H1 (cell line): Measurements from ENCODE around the gene WDR33. TPM values are rescaled to one million over a fixed set of nuclear protein-coding genes. Genes with fewer than 3 reads are reported as not detected.

Source experiments
- CTCF ChIA-PET: fragments of 300-600 bp; sonication (Branson Sonifier 250); formaldehyde crosslinking; loops from one replicate; lab custom pipeline; 2021; ENCODE audit not compliant: partially characterized antibody; lab: Charles Lee
- POLR2A ChIA-PET: fragments of 300-600 bp; sonication (Branson Sonifier 250); formaldehyde crosslinking; loops from one replicate; lab custom pipeline; 2021; ENCODE audit warnings: inconsistent platforms; ENCODE audit not compliant: partially characterized antibody; lab: Charles Lee
- DNase-seq, 2 experiments: peaks; one replicate each; pipeline versions ENCODE4 v3.0.0 to v3.0.0-alpha.2; 2010 to 2022; ENCODE audit warnings: low spot score in 2 of 2, low read depth in 1 of 2, mixed read lengths in 1 of 2
- FAIRE-seq: peaks from 2 replicates; lab custom pipeline; 2011; peaks lifted over from hg19 to GRCh38; lab: Jason Lieb, UNC
- H2AFZ ChIP-seq: 2 replicates; pipeline ENCODE4 v1.8.1; 2012; ENCODE audit warnings: low read length, inconsistent platforms
- H2AK5ac ChIP-seq: 2 replicates; pipeline ENCODE4 v1.6.1; 2013; ENCODE audit warnings: low read depth, low read length
- H2BK120ac ChIP-seq: replicated peaks from 2 replicates; pipeline ENCODE3; 2013; ENCODE audit warnings: low read depth, low read length, inconsistent platforms
- H2BK12ac ChIP-seq: 2 replicates; pipeline ENCODE4 v1.6.1; 2013; ENCODE audit warnings: low read depth, low read length
- H2BK15ac ChIP-seq: 2 replicates; pipeline ENCODE4 v1.6.1; 2013; ENCODE audit warnings: low read length
- H2BK20ac ChIP-seq: 2 replicates; pipeline ENCODE4 v1.6.1; 2013; ENCODE audit warnings: low read length
- H2BK5ac ChIP-seq: 2 replicates; pipeline ENCODE4 v1.6.1; 2013; ENCODE audit warnings: low read depth, low read length
- H3K14ac ChIP-seq: 2 replicates; pipeline ENCODE4 v1.6.1; 2013; ENCODE audit warnings: inconsistent platforms; ENCODE audit not compliant: insufficient read length
- H3K18ac ChIP-seq: 2 replicates; pipeline ENCODE4 v1.6.1; 2013; ENCODE audit warnings: low read length; ENCODE audit errors: extremely low read depth
- H3K23ac ChIP-seq: 2 replicates; pipeline ENCODE4 v1.6.1; 2013; ENCODE audit warnings: inconsistent platforms; ENCODE audit not compliant: insufficient read length
- H3K23me2 ChIP-seq: 2 replicates; pipeline ENCODE4 v1.6.1; 2013; ENCODE audit warnings: low read depth, low read length
- H3K27ac ChIP-seq: 2 replicates; pipeline ENCODE4 v1.6.1; 2011; ENCODE audit warnings: low read depth, low read length, inconsistent platforms
- H3K27me3 ChIP-seq, 4 experiments: replicated peaks in 1 of 4; 1 replicate in 1 of 4; 2 replicates in 3 of 4; pipeline versions ENCODE4 v1.6.1 to v1.8.1; 2011 to 2013; ENCODE audit warnings: low read length in 3 of 4, mild to moderate bottlenecking in 3 of 4, inconsistent platforms in 2 of 4, mixed read lengths in 2 of 4, moderate library complexity in 1 of 4; ENCODE audit not compliant: control insufficient read depth in 3 of 4, insufficient read depth in 3 of 4; ENCODE audit errors: extremely low read depth in 1 of 4
- H3K36me3 ChIP-seq, 4 experiments: 2 replicates each; pipeline versions ENCODE4 v1.6.1 to v1.8.1; 2011 to 2013; ENCODE audit warnings: mild to moderate bottlenecking in 4 of 4, low read length in 3 of 4, moderate library complexity in 2 of 4, control low read depth in 1 of 4, inconsistent platforms in 1 of 4; ENCODE audit not compliant: insufficient read depth in 4 of 4, control insufficient read depth in 2 of 4
- H3K4ac ChIP-seq: replicated peaks from 2 replicates; pipeline ENCODE3; 2013; ENCODE audit warnings: low read length, low read depth, mixed read lengths, inconsistent platforms; ENCODE audit not compliant: insufficient read length
- H3K4me1 ChIP-seq, 4 experiments: replicated peaks in 1 of 4; 1 replicate in 1 of 4; 2 replicates in 3 of 4; pipeline versions ENCODE4 v1.6.1 to v1.8.1; 2011 to 2013; ENCODE audit warnings: low read length in 3 of 4, inconsistent platforms in 2 of 4, mixed read lengths in 1 of 4; ENCODE audit not compliant: insufficient read depth in 4 of 4, control insufficient read depth in 3 of 4
- H3K4me2 ChIP-seq, 2 experiments: 2 replicates each; pipeline versions ENCODE4 v1.6.1 to v1.8.1; 2011 to 2013; ENCODE audit warnings: low read depth in 2 of 2, low read length in 2 of 2, control low read depth in 1 of 2, inconsistent platforms in 1 of 2, mild to moderate bottlenecking in 1 of 2; ENCODE audit not compliant: insufficient read depth in 1 of 2
- H3K4me3 ChIP-seq, 4 experiments: fragments of 200-600, 300-600 bp in 1 of 4; sonication (generic), shearing (Covaris generic), sonication (Bioruptor Twin) in 1 of 4; 2 replicates each; pipeline versions ENCODE4 v1.5.1 to v1.8.1; 2011 to 2016; ENCODE audit warnings: low read length in 4 of 4, low read depth in 3 of 4, control low read depth in 2 of 4, inconsistent platforms in 2 of 4, mild to moderate bottlenecking in 2 of 4, mixed read lengths in 1 of 4, moderate library complexity in 1 of 4; ENCODE audit not compliant: insufficient read depth in 2 of 4; ENCODE audit errors: extremely low read depth in 1 of 4
- H3K56ac ChIP-seq: replicated peaks from 2 replicates; pipeline ENCODE3; 2013; ENCODE audit warnings: low read depth, mild to moderate bottlenecking, mixed read lengths, low read length, inconsistent platforms; ENCODE audit not compliant: insufficient read length
- H3K79me1 ChIP-seq: 2 replicates; pipeline ENCODE4 v1.6.1; 2013; ENCODE audit warnings: low read depth, low read length, control low read depth
- H3K79me2 ChIP-seq, 2 experiments: 2 replicates each; pipeline versions ENCODE4 v1.6.1 to v1.8.1; 2012 to 2013; ENCODE audit warnings: low read length in 2 of 2, mild to moderate bottlenecking in 2 of 2, inconsistent platforms in 1 of 2; ENCODE audit not compliant: insufficient read depth in 2 of 2, control insufficient read depth in 1 of 2
- H3K9ac ChIP-seq, 4 experiments: replicated peaks in 1 of 4; 1 replicate in 1 of 4; 2 replicates in 3 of 4; pipeline versions ENCODE4 v1.6.1 to v1.8.1; 2011 to 2013; ENCODE audit warnings: low read depth in 3 of 4, low read length in 3 of 4, control low read depth in 2 of 4, mild to moderate bottlenecking in 2 of 4, moderate library complexity in 2 of 4, inconsistent platforms in 1 of 4; ENCODE audit errors: extremely low read depth in 1 of 4
- H3K9me3 ChIP-seq, 2 experiments: 2 replicates each; pipeline versions ENCODE4 v1.6.1 to v1.8.1; 2012 to 2013; ENCODE audit warnings: mild to moderate bottlenecking in 2 of 2, moderate library complexity in 2 of 2, control low read depth in 1 of 2, inconsistent platforms in 1 of 2, low read depth in 1 of 2, low read length in 1 of 2, mixed read lengths in 1 of 2; ENCODE audit not compliant: insufficient read depth in 2 of 2
- H4K20me1 ChIP-seq, 2 experiments: replicated peaks in 1 of 2; 2 replicates each; pipeline versions ENCODE3 to v1.8.1; 2011 to 2013; ENCODE audit warnings: inconsistent platforms in 2 of 2, low read length in 2 of 2, mild to moderate bottlenecking in 1 of 2; ENCODE audit not compliant: insufficient read depth in 2 of 2, control insufficient read depth in 1 of 2
- H4K5ac ChIP-seq: 2 replicates; pipeline ENCODE4 v1.6.1; 2013; ENCODE audit warnings: low read length, low read depth, mixed read lengths, inconsistent platforms; ENCODE audit not compliant: insufficient read length
- H4K8ac ChIP-seq: 2 replicates; pipeline ENCODE4 v1.8.0; 2013; ENCODE audit warnings: mild to moderate bottlenecking, moderate library complexity, low read length, inconsistent platforms; ENCODE audit not compliant: insufficient read depth; ENCODE audit errors: extremely low read depth
- H4K91ac ChIP-seq: replicated peaks from 2 replicates; pipeline ENCODE3; 2013; ENCODE audit warnings: low read length, mixed read lengths, inconsistent platforms; ENCODE audit not compliant: insufficient read length
- WGBS, 2 experiments: shearing (Covaris generic) in 1 of 2; methylation state at CpG; one replicate each; pipeline versions ENCODE4 v1.1.6 to v1.1.7; 2013 to 2015; ENCODE audit warnings: low lambda C conversion rate in 2 of 2, mixed read lengths in 2 of 2, inconsistent platforms in 1 of 2, low coverage in 1 of 2, missing lambda C conversion rate in 1 of 2; ENCODE audit not compliant: insufficient replicate concordance in 2 of 2, insufficient coverage in 1 of 2, insufficient read length in 1 of 2; ENCODE audit errors: extremely low coverage in 1 of 2, missing lambda C conversion rate in 1 of 2; 5-methylcytosine and 5-hydroxymethylcytosine counted together
- polyA plus RNA-seq, 7 experiments: library from polyadenylated mRNA; depleted of rRNA in 3 of 7; stranded (reverse) in 5 of 7; unstranded in 2 of 7; fragments of >200 nt in 5 of 7; fragments of 200-250 nt in 2 of 7; gene quantifications; 1 replicate in 5 of 7; 2 replicates in 1 of 7; 4 replicates in 1 of 7; pipeline versions ENCODE4 v1.2.1 to v1.2.3, GENCODE V29; 2011 to 2013; ENCODE audit warnings: missing spikeins in 2 of 7, mixed read lengths in 2 of 7
- total RNA-seq: library from RNA; stranded (reverse); fragmentation: NEBNext Ultra II Directional; extraction: Animal tissue kit (Norgen Biotek cat#: 25700); gene quantifications from 2 replicates; pipeline ENCODE4 v1.2.1, GENCODE V29; 2021

Gene WDR33
- total and polyA plus RNA-seq, 2 of the 8 experiments (the other 6 are each of a cell fraction or from before 2014, with no cell fraction given): 18.1 to 82.7 TPM

GRCh38 chr2:127747621-127748020 lies 63.4 kb downstream of the WDR33 start:
- Histone ChIP-seq H3K27ac (no peak overlapping the region), H3K27me3 (no peaks in the 10 kb centered on the region), H2BK15ac (no peak overlapping the region), H2BK12ac (no peak overlapping the region), H3K23me2 (no peaks in the 10 kb centered on the region), H3K56ac (no peak overlapping the region), H2BK20ac (no peak overlapping the region), H3K23ac (no peak overlapping the region), H3K4me3 (no peak overlapping the region), H3K9ac (no peak overlapping the region), H4K20me1 (peaks cover 0 to 3% of the 10 kb centered on the region in 2 experiments), H2BK5ac (no peak overlapping the region), H3K36me3 (peaks cover 0 to 34% (median 5%) of the 10 kb centered on the region in 4 experiments; a peak in 7 of 8 replicates), H3K79me1 (no peaks in the 10 kb centered on the region; the same call in 1 of the 2 replicates), H3K4ac (no peak overlapping the region), H2AK5ac (no peak overlapping the region), H4K8ac (no peak overlapping the region), H4K5ac (no peak overlapping the region), H3K9me3 (no peaks in the 10 kb centered on the region), H3K79me2 (no peaks in the 10 kb centered on the region), H2AFZ (no peak overlapping the region), H4K91ac (no peak overlapping the region), H3K18ac (no peak overlapping the region), H3K14ac (no peak overlapping the region), H3K4me2 (no peak overlapping the region), H3K4me1 (no peaks in the 10 kb centered on the region), H2BK120ac (no peak overlapping the region)
- DNase-seq (no peak), FAIRE-seq (no peak)
- ChIA-PET POLR2A (interaction anchor here (1.1 to 1.4 kb wide), 2 partner anchors 15 to 22 kb away, joined by 3 to 4 read pairs; no protein-coding TSS in a partner anchor), CTCF (interaction anchor here (0.7 kb wide), 1 partner anchor 57 kb away, joined by 3 read pairs; no protein-coding TSS in a partner anchor)
- WGBS, 2 experiments: 90% methylated on average over 5 of the region's 5 CpGs; no CpG with 5 or more reads in 1 of the 2 experiments
